ENCODE measurements around the gene DDX47.
"Not testable (repeated sequence)": the region's sequence is repeated elsewhere in the genome, so short reads cannot be mapped to it uniquely, and the experiment has no call there.

GRCh38 chr12:12846780-12847179 is 33.6 kb downstream of the DDX47 start:
- not testable (repeated sequence) for TF ChIP-seq CTCF (conservative IDR thresholded peaks at IDR 0.05); EZH2 (IDR thresholded peaks at IDR 0.05; ENCODE audit: low read depth)
